ENCODE measurements around the gene AUNIP.

DNA sequence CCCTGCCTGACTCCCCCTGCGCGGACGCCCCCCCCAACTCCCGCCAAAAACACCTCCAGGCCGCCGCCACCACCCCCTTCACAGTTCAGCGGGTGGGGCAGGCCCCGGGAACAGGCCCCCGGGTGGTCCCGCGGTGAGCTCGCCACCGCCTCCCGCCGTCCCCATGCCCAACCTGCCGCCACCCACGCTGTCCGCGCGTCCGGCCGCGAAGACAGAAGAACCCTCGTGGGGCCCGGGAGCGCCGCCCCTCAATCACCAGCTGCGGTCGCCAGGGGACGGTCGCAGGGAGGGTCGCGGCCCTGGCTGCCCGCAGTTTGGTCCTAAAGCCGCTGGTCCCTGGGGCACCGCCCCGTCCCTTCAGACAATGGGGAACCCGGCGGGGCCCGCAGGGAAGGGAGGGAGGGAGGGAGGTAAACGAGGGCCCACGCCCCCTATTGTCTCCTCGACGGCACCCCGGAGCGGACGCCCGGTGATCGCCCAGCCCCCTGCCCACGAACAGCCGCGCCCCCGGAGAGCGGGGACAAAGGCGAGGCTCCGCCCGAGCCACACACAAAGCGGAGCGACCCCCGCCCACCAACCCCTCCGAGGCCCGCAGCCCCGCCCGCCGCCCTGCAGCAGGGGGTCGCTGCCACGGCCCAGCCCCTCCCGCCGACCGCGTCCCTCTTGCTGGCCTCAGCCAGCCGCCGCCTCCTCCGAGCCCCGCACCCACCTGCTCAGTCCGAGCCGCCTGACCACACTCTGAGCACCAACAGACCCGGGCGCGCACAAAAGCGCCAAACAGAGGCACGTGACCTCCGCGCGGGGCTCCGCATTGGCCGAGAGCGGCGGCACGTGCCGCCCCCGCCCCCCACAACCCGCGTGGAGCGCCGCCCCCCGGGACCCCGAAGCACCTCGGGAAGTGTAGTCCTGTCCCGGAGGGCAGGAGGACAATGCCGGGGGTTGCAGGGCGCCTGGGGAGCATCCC, 46.7 kb upstream of the AUNIP start, which contains the start of gene STMN1:
- TF ChIP-seq, protein P1, sequence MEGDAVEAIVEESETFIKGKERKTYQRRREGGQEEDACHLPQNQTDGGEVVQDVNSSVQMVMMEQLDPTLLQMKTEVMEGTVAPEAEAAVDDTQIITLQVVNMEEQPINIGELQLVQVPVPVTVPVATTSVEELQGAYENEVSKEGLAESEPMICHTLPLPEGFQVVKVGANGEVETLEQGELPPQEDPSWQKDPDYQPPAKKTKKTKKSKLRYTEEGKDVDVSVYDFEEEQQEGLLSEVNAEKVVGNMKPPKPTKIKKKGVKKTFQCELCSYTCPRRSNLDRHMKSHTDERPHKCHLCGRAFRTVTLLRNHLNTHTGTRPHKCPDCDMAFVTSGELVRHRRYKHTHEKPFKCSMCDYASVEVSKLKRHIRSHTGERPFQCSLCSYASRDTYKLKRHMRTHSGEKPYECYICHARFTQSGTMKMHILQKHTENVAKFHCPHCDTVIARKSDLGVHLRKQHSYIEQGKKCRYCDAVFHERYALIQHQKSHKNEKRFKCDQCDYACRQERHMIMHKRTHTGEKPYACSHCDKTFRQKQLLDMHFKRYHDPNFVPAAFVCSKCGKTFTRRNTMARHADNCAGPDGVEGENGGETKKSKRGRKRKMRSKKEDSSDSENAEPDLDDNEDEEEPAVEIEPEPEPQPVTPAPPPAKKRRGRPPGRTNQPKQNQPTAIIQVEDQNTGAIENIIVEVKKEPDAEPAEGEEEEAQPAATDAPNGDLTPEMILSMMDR (IDR thresholded peaks at IDR 0.05; ENCODE audit: low read depth, low read length): no peak
- peak; percentile 85 for TF ChIP-seq MYC (IDR thresholded peaks at IDR 0.05; ENCODE audit: low read depth, low read length)
- TF ChIP-seq POLR2A (IDR thresholded peaks at IDR 0.05; ENCODE audit: extremely low read depth, insufficient read length): peak; percentile 98
